GM12874 (cell line): ENCODE data around the gene AMPD2.

ENCODE experiments used
- TF ChIP-seq, protein P1 (sequence below): IDR thresholded peaks from 2 replicates; pipeline ENCODE4 v1.5.1; 2011; ENCODE audit warnings: low read depth, mild to moderate bottlenecking, control low read depth, low read length, moderate library complexity; ENCODE audit not compliant: insufficient read depth

AMPD2 gene

DNA sequence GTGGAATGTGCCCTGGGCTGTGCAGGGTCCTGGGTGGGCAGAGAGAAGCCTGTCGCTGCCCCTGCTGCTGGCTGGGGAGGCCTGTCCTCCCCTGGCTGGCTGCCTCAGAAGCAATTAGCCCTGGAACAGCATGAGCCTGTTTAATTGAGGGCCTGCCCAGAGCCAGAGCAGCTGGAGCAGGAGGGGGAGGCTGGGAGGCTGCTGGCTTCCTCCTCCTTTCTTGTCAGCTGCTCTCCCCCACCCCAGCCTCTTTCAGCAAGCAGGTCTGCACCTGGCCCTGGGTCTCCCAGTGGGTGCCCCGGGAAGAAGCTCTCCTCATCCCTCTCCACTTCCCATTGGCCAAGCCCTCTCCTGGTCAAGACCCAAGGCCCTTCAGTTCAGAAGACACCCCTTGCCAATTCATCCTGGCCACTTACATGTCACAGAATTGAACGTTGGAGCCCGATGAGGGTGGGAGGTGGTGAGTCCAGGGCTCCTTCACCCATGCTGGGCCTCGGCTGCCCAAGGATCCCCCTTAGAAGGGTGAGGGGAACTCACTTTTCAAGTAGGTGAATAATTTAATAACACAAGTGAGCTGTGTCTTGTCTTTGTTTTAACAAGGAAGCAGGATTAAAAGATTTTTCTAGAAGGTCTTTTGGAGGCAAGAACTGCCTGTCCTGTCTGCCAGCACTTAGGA is 13.2 kb downstream of the AMPD2 start:
- TF ChIP-seq, protein P1, sequence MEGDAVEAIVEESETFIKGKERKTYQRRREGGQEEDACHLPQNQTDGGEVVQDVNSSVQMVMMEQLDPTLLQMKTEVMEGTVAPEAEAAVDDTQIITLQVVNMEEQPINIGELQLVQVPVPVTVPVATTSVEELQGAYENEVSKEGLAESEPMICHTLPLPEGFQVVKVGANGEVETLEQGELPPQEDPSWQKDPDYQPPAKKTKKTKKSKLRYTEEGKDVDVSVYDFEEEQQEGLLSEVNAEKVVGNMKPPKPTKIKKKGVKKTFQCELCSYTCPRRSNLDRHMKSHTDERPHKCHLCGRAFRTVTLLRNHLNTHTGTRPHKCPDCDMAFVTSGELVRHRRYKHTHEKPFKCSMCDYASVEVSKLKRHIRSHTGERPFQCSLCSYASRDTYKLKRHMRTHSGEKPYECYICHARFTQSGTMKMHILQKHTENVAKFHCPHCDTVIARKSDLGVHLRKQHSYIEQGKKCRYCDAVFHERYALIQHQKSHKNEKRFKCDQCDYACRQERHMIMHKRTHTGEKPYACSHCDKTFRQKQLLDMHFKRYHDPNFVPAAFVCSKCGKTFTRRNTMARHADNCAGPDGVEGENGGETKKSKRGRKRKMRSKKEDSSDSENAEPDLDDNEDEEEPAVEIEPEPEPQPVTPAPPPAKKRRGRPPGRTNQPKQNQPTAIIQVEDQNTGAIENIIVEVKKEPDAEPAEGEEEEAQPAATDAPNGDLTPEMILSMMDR, result no peak

DNA sequence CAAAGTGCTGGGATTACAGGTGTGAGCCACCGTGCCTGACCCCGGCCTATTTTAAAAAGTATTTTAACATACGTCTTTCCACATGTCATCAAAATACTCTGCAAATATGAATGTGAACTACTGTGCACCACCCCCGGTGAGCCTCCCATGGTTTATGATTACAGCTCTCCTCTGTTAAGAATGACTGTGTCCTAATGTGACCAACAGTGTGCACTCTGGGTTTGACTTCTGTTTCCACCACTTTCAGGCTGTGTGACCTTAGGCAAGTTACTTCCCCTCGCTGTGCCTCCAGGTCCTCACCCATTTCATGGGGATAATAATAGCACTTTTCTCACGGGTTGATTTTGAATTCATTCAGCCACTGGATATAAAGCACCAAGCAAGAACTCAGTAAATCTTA is 14.7 kb downstream of the AMPD2 start:
- TF ChIP-seq, protein P1, result no peak

DNA sequence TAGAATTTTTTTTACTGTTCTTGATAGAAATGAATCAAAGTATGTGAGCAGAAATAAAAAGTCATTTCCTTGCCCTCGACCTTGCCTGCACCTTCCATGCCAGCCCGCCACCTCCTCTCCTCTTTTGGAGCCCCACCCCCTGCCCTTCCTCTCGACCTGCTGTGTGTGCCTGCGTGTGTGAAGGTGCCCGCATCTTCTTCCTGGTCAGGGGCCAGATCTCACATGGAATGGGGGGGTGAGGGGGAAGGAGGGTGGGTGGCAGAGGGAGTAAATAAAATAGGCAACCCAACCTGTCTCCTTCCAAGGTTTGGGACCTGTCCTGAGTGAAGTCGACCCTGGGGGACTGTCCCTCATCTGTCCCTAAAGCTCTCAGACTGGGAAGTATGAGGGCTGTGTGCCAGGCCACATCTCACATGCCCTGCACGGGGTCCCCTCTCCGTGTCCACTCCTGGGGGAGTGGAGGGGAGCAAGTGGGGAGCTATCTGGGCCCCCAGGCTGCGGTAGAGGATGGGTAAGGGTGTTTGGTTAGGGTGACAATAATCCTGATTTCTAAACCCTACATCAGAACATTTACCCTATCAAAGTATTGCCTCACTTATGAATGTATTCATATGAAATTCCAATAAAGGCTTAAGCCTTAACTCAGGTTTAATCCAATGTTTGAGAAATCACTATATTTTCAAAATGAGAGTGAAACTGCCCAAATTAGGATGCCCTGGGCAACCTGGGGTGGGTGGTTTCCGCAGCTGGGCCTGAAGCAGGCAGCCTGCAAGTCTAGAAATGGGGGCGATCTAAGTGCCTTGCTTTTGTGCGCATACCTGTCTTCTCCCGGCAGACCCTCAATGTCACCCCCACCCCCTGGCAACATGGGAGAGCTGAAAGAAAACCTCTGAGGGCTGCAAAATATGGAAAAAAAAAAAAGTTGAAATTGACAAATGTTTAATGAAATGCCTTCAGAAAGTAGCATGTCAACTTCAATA is 15.4 kb downstream of the AMPD2 start:
- TF ChIP-seq, protein P1, result no peak

DNA sequence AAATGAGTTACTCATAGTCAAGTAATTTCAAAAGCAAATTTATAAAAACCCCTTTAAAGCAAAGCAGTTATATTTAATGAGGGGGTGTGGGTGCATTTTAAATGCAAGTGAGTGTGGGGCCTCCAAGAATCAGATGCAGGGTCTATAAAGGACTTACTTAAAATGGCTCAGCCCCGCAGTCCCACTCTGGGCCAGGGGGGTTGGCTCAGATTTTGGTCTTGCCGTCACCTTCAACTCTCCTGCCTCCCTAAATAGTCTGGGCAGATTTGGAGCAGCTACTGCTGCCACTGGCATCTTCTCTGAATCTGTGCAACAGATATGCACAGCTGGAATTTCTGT is 16.2 kb downstream of the AMPD2 start:
- TF ChIP-seq, protein P1, result no peak

DNA sequence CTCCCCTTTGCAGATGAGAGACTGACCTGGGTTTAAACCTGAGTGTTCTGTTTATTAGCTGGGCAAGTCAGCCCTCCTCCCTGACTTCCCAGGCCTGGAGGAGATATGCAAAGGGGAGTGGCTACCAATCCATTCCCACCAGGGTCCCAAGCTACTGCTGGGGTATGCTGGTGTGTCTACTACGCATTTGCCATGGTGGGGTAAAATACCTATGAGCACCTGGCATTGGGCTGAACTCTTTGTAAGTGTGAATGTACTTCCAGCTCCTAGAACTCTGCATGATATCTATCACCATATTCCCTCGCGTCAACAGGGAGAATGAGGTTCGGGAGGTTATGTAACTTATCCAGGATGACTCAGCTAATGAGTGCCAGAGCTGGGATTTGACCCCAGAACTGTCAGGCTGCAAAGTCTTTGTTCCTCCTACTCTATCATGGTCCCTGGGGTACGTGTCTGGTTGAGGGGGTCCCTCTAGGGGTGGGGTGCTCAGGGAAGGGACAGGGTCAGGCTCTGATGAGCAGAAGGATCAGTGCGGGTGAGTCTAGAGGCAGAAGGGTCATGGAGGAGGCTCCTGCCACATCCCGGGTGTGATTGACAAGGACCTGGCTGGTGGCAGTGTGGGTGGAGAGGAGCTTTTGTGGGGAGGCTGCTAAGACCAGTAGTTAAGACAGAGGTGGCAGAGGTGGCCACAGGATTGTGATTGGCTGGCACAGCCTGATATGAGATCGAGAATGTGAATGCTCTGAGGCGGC is 16.7 kb downstream of the AMPD2 start:
- TF ChIP-seq, protein P1, result no peak

DNA sequence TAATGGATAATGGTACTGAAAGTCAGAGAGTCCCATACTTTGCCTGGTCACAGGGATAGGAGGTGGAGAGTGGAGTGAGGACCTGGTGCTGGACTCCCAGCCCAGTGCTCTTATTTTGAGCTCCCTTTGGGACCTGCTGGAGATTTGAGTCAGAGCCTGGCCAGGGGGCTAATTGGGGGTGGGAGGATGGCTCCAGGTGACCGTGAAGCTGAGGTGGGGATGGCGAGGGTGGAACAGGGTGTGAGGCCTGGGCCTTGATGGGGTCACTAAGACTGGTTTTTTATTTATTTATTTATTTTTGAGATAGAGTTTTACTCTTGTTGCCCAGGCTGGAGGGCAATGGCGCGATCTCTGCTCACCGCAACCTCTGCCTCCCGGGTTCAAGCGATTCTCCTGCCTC is 17.8 kb downstream of the AMPD2 start:
- TF ChIP-seq, protein P1, result no peak
